Activated gamma-delta T cell (primary cell): ENCODE measurements around the gene TMEM138.
A peak's percentile ranks its signal among the peaks of the same experiment; 100 is the strongest.

ENCODE experiments used
- DNase-seq: peaks from one replicate; lab custom pipeline; 2025; lab: John Stamatoyannopoulos, UW
- total RNA-seq, 2 donors: gene quantifications; one replicate each; lab custom pipeline; 2026; lab: John Stamatoyannopoulos, UW

The TMEM138 gene
- 55.8 to 77.1 reads per million in 2 donors for total RNA-seq

DNA sequence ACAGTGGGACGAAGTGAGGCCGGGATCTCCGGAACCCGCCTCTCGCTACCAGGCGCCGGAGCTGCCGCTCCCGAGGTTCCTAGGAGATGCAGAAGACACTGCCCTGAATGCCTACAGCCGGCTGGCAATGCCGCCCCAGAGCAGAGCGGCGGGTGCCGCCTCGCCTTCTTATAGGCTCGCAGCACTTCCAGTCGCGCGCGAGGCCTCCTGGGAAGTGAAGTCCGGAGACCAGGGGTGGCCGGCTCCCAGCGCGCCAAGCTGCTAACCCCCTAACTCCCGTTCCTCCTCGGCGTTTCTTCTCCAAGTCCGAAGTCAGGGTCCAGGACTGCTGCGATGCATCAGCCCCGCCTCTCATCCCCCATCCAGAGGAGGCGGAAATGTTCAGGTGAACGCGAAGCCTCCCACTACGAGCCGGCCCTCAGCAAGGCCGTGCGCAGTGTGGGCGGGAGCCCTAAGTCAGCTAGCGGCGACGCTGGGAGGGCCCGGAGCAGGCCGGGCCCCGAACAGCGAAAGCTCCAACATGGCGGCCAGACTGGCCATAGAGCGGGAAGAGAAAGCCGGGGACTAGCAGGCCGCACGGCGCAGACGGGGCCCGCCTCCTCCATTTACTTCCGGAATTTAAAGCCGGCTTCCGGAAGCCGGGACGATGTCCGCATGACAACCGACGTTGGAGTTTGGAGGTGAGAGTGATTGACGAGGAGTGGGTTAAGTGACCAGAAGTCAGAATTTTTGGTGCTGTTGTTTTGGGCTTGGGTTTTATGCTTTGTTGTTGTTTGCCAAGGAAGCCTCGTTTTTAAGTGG lies at the start of gene TMEM138, which contains the start of gene CYB561A3:
Gene TMEM138 (plus strand): TSS at position 634 of the 801 bp plus-strand sequence. CDS start 2,017 bp downstream, outside the sequence.
Gene CYB561A3 (minus strand): TSS at position 142 of the 801 bp plus-strand sequence. CDS start 5,169 bp downstream, outside the sequence.
- DNase-seq, result peak; percentile 71

DNA sequence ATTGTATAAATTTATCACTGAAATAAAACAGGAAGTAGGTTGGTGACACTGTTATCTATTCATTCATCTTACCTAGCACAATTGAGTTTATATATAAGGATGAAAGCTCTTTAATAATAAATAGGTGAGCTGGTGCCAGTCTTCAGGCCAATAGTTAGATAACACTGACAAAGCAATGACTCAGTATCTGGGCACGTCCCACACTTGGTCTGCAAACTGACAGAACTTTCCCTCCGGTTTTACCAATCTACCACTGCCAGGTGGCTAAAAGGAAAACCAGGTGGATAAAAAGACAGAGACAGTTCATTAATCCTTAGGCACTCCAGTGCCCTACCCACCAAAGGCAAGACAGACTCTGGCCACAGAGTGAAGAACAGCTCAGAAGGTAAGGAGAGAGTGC lies 46.9 kb upstream of the TMEM138 start:
- no peak for DNase-seq

DNA sequence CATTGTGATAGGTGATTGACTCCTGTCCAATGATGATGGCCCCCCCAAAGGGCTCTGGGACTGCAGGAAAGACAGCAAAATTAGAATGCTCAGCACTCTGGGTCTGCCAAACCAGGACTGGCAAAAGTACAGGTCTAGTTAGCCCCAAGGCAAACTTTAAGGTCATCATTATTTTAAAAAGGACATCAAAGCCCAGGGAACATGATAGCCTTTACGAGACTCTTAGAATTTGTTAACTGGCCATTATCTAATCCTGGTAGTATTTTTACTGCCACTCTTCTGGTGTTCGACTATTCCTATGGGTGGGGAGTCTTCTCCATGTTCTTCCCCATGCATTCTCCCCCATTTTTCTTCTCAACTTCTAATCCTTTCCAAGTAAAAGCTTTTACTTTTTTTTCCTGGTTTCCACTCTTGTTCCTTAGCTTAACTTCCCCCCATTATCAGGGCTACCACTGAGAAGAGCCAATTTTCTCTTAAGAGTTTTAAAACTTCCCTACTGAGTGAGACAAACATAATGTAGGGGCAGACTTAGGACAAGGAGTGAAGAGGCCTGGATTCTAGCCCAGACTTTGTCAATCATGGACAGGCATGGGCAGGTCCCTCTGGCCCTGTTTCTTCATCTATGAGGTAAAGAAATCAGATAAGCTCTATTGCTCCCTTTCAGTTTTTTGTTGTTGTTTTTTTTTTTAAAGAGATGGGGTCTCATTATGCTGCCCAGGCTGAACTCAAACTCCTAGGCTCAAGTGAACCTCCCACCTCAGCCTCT lies 36.3 kb upstream of the TMEM138 start:
- DNase-seq, result no peak

DNA sequence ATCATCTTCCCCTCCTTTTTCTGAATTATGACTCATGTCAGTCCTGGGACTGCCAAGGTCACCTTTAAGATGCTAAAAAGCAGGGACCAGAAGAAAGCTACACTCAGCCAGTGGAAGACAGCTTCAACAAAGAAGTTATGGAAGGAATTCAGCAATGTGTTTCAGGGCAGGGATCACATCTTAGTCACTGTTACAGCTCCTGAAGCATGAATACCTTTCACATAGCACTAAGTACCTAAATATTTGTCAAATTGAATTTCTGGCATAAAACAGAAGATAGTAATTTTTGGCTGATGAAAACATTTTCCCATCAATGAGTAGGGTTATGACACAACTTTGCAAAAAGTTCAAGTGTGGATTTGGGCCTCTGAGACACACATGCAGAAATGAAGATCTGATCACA lies 34.5 kb upstream of the TMEM138 start:
- no peak for DNase-seq

DNA sequence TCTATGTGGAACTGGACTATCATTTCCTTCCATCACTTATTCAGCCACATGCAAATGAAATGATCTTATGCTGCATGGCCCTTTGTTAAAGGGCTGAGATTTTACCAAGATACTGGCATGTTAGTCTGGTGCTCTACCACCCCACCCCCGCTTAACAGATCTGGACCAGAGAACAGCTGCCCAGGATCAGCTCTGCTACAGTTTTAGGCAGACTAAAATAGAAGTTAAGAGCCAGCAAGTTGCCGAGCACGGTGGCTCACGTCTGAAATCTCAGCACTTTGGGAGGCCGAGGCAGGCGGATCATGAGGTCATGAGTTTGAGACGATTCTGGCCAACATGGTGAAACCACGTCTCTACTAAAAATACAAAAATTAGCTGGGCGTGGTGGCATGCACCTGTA lies 33.8 kb upstream of the TMEM138 start:
- no peak for DNase-seq

DNA sequence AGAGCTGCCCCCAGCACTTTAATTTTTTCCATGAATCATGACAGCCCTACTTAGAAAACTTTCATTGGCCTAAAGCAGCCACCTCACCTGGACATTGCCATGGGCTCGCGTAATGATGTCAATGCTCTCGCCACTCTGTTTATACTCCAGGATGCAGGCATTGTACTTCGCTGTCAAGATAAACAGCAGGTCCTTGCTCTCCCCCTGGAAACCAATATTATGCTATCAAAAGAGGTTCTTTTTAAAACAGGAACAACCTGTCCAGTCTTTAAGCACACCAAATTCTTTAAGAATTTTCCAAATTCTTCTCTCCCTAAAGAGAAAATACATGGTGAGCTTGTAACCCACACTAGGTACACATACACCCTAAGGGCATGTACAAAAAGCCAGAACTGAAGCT lies 32.3 kb upstream of the TMEM138 start:
- no peak for DNase-seq

DNA sequence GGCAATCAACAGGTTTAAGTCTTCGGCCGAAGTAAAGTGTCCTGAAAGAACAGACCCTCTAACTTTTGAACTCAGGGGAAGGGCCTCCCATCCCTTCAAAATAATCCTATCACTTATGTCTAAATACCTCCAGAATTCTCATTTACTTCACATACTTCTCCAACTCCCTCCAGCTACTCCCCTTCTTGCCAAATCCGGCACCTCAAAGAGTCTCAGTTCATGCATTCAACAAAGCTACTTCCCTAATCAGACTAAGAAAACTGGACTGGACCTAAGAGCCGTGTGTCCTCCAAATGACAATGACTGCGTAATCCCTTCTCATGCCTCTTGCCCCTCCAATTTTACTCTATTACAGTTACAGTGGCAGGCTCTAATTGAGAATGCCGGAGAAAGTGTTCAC lies 30.5 kb upstream of the TMEM138 start:
- DNase-seq, result no peak

DNA sequence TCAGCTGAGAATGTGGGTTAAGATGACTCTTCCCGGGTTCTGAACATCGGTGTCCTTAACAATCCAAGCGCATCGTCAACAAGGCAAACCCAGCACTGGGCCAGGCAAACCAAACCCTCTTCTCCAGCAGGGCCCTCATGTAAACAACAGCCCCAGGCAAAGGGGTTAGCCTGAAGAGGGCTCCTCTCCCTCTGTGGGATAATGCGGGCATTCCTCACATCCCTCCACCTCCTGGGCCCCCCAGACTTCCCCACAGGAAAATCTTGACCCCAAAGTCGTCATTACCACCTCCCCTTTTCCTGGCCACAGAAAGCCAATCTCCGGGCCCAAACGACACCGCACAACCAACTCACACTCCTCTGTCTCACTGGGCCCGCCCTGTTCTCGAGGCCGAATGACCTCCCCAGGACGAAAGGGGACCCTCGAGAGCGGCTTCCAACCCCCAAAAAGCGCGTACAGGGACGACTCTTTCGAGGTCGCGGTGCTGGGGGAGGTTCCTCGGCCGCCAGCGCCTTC lies 29.8 kb upstream of the TMEM138 start:
- no peak for DNase-seq

DNA sequence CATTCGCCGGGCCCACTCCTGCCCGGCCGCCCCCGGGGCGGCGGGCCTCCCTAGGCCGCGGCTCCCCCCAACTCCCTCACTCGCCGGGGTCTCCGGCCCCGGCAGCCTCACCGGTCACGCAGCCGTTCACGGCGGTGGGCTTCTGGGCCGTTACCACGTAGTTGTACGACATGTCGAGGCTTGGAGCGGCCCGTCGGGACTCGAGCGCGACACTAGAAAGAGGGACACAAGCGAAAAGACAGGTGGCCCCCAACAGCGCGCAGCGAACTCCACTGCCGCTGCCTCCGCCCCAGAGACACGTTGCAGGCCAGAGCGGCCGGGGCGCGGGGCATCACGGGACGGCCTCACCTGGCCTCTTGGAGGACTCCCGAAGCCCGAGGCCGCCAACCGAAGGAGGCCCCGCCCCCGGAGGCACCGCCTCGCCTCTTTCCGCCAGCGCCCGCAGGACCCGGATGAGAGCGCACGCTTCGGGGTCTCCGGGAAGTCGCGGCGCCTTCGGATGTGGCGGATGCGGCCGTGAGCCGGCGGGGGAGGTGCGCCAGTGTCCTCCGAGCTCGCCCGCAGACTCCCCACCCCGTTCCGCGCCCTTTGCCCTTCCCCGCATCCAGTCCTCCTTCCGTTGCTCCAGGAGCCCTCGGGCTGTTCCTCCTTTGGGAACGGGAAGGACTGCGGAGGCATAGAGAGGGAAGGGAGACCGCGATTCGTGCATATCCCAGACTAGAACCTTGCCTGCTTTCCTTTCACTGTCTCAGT lies 29.2 kb upstream of the TMEM138 start, which contains the start of the genes DDB1 and TKFC:
Gene DDB1 (minus strand): TSS at position 309 of the 753 bp plus-strand sequence. CDS start 137 bp downstream, at position 172.
Gene TKFC (plus strand): TSS at position 432 of the 753 bp plus-strand sequence. CDS start 1,501 bp downstream, outside the sequence.
- DNase-seq, result peak; percentile 97

DNA sequence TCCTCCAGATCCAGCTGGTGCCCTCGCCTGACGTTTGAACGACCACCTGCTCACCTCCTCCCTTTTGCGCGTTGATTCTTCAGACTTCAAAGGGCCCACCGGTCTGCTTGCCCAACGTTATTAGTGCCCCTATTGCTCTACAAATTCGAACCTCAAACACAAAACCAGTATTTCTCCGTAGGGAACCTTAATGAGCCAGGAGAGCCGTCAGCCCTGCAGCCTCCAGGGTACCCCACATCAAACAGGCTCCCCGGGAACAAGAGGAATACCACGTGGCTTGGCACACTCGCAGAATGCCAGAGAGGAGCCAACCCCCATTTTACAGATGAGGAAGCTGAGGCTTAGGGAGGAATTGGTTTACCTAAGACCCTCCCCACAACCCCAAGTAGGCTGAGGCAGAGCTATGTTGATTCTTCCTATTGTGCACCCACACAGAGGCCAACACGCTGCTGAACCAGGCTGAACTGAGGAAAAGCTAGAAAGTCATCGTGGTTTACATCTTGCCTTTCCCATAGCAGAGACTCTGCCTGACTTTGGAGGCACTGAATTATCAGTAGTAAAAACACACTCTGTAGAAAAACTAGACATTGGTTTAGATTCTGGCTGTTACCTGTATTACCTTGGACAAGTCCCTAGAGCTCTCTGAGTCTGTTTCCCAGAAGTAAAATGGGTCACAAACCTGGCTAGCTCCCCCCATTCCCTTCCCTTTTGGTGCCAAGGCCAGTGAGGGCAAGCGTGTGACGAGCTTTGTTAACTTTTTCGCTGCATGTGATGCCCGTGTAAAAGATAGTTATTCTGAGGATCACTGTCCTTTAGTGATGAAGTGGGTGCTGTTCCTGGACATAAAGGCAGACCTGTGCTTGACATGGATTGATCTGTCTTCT lies 28.4 kb upstream of the TMEM138 start:
- DNase-seq, result no peak

DNA sequence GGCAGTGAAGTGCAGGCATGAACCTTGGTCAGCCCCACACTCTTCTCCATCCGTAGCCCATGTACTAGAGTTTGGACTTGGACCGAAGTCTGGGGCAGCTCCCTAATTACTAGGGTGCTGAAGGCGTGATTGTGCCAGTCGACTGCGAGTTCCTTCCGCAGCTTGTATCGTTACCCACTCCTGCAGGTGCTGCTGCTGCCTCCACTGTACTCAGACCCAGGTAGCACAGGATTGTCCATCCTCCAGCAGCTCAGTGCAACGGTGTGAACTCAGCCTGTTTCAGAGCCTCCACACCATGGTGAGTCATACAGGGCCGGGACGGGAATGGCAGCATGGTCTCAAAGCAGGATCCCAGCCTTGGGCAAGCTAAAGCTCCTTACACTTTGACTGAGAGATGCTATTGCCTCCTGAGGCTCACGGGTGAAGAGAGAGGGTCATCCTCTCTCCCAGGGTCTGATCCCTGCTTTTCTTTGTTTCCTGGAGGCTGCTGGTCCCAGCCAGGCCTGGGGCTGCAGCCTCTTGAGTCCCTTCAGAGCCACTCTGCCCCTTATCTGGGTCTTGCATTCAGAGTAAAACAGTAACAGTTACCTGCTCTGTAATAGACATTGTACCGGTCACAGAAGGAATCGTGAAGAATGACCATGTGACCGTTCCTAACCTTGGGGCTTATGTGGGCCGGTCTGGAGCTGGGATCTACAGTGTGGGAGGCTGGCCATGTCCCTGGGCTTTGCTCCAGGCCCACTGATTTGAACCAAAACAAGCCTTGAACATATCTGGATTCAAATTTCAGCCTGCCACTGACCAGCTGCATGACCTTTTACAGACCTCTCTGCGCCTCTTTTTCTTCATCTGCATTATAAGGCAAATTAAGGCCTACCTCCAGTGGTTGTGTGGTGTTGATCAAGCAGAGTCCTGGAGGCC lies 27.5 kb upstream of the TMEM138 start:
- DNase-seq, result no peak

DNA sequence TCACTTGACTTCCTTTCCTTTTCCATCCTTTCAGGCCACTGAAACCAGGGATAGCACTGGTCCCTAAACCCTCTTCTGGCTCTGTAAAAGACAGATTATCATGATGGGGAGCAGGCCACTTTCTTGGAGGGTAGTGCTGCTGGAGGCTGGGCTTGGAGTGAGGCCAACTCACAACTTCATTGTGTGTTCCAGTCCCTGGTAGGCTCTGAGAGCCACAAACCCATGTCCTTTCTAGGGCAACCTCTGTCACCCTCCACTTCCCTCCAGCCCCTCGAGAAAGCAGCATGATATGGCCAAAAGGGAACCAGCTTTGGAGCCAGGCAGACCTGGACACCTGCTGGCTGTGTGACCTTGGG lies 26.8 kb upstream of the TMEM138 start:
- no peak for DNase-seq

DNA sequence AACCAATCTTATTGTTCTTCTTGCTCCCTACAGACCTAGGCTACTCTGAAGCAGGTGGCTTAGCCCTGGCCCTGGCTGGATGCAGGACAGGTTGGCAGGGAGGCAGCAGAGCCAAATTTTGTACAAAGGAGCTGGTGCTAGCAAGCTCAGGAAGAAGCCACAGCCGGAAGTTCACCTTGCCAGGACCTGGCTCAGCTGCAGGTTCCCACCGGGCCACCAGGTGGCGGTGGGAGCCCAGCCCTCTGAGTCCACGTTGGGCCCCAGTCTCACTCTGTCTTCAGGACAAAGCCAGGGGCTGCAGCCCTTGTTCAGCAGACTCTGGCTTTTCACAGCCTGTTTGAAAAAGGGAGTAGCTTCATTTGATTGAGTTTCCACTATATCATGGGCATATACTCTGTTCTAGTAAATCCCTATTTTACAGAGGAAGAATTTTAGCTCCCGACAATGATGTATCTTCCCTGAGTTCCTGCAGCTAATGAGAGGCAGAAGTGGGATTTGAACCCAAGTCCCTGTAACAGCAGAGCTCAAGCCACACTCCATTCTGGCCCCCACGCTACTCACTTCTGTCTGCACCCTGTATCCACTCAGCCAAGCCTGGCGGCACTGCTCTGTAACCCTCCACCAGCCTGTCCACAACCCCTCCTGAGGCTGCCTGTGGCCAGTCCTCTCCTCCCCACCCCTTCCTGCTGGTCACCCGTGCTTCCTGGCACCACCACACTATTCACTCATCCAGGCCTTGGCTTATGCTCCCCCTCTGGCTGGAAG lies 25.8 kb upstream of the TMEM138 start:
- DNase-seq, result peak; percentile 51

DNA sequence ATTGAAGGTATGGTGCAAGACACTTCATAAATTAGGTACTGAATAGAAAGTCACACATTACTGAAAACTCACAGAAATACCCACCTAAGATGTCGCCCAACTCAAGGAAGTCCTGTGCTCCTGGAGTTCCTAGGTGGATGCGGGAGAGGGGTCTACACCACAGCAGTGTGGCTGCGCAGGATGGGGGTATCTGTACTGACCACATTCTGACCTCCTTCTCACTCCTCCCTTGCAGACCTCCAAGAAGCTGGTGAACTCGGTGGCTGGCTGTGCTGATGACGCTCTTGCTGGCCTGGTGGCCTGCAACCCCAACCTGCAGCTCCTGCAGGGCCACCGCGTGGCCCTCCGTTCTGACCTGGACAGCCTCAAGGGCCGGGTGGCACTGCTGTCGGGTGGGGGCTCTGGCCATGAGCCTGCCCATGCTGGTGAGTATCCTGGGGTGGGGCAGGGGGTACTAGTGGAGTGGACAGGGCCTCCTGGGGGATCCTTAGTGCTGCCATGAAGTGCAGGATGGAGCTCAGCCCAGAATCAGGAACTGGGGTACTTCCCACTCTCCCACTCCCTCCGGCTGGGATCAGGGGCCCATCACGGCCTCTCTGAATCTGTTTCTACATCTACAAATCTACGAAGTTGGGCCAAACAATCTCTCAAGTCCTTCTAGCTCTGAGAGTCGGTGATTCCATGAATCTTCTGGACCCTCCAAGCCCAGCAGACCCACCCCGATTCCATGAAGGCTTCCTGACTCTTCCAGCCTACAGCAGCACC lies 24.3 kb upstream of the TMEM138 start:
- no peak for DNase-seq

DNA sequence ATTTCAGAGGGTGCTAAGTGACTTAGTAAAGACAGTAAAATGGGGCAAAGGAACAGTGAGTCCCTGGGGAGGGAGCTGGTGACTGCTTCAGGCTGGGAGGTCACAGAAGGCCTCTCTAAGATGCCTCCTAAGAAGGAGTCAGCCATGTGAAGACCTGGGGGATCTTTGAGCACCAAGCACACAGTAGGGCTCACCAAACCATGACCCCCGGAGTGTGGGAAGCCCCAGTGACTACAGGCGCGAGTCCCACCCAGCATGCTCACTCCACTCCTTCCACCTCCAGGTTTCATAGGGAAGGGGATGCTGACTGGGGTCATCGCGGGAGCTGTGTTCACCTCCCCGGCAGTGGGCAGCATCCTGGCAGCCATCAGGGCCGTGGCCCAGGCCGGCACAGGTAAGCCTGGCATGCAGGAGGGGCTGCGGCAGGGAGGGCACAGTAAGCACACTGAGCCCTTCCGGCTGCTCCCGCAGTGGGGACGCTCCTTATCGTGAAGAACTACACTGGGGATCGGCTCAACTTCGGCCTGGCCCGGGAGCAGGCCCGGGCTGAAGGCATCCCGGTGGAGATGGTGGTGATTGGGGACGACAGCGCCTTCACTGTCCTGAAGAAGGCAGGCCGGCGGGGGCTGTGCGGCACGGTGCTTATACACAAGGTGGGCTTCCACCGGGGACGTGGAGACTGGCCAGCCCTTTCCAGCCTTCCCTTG lies 23.2 kb upstream of the TMEM138 start:
- DNase-seq, result no peak

DNA sequence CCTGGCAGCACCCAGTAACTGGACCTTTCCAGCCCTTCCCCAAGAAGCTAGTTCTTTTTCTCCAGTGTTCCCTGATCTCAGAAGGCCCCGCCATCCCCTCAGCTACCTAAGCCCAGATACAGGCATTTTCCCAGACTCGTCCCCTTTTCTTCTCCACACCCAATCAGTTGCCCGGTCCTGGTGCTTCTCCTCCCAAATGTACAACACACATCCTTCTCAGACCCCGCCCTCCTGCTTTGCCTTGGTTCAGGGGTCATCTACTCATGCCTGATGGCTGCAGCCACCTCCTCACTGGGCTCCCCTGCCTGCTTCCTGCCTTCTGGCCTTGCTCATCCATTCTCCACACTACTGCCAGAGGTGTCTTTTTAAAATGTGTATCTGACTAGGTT lies 22.7 kb upstream of the TMEM138 start:
- no peak for DNase-seq

DNA sequence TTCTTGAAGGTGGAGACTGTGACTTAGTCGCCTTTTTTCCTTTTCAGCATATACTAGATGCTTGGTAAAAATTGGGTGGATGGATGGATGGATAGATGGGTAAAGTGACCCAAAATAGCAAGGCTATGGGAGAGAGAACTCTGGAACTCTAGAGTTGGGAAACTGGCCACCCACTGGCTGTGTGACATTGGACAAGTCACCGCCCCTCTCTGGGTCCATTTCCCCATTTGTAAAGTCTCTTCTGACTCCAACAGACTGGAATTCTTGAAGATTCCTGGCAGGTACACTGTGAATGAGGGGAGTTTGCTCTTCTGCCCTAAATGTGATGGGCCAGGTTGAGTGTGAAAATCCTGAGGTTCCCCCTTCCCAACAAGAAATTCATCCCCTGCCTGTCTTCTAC lies 21.2 kb upstream of the TMEM138 start:
- no peak for DNase-seq

DNA sequence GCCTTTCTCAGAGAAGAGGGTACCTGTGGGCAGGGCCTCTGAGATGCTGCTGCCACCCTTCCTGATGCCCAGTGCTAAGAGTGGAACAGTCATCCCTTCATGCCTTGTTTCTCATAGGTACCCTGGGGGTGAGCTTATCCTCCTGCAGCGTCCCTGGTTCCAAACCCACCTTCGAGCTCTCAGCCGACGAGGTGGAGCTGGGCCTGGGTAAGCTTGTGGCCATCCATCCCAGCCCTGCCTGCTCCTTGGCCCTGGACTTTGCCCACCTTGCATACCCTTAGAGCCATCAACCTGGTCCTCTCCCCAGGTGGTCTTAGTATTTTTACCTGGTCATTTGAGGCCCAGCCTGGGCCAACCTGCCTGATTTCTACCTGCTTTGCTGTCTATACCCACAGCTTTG lies 20.5 kb upstream of the TMEM138 start:
- DNase-seq, result no peak
